ENCODE data around the gene PDAP1. TPM values are rescaled to one million over a fixed set of nuclear protein-coding genes. Genes with fewer than 3 reads are reported as not detected.

Gene PDAP1
- total and polyA plus RNA-seq, 2 of the 4 experiments (the other 2 are of a cell fraction): 40.3 to 193 TPM

GRCh38 chr7:99380823-99381663 is 27.4 kb downstream of the PDAP1 start (continued):
- no peak for TF ChIP-seq FOS (IDR thresholded peaks at IDR 0.05; ENCODE audit: low read depth, low read length)

- peak; percentile 44 for ATAC-seq (ENCODE audit: low read depth)
Observed at GRCh38 chr7:99380032-99380822, 28.2 kb downstream of the PDAP1 start.

More at GRCh38 chr7:99380032-99380822, 28.2 kb downstream of the PDAP1 start:
- POLR2A ChIA-PET (ENCODE audit: unreplicated experiment): interaction anchor here (1.2 kb wide), 1 partner anchor 53 kb away, joined by 4 read pairs; no protein-coding TSS in a partner anchor
- H3K27ac ChIP-seq (ENCODE audit: insufficient read depth, low read length): peak overlapping the region; percentile 26
- no peaks in the 10 kb centered on the region for H3K9me3 ChIP-seq (ENCODE audit: control insufficient read depth, insufficient read depth, low read length)
- peak; percentile 44 for DNase-seq
- H3K9me1 ChIP-seq (ENCODE audit: insufficient read depth, low read length): peaks cover 13% of the 10 kb centered on the region
- peak overlapping the region in 1 of 2 experiments; percentile 76; a peak in 2 of 4 replicates for H4K8ac ChIP-seq (ENCODE audit: low read depth in 2 of 2, low read length in 2 of 2)
- H3K36me3 ChIP-seq (ENCODE audit: control insufficient read depth, insufficient read depth, low read length): peaks cover 6% of the 10 kb centered on the region
- peak overlapping the region; percentile 30; the same call in 1 of the 2 replicates for H2BK120ac ChIP-seq (ENCODE audit: low read depth, low read length)
- H3K23ac ChIP-seq (ENCODE audit: low read depth, low read length): peak overlapping the region; percentile 70; the same call in 1 of the 2 replicates
- no peak for TF ChIP-seq CEBPB (IDR thresholded peaks at IDR 0.05; ENCODE audit: low read depth, low read length)
- no peak for TF ChIP-seq MXI1 (IDR thresholded peaks at IDR 0.05; ENCODE audit: borderline replicate concordance, low read depth, low read length)
- no peak for TF ChIP-seq USF2 (IDR thresholded peaks at IDR 0.05; ENCODE audit: low read depth, low read length)
- TF ChIP-seq ELK1 (IDR thresholded peaks at IDR 0.05; ENCODE audit: borderline replicate concordance, low read depth, low read length): no peak
- TF ChIP-seq BHLHE40 (IDR thresholded peaks at IDR 0.05; ENCODE audit: low read depth, low read length): no peak
- no peak for TF ChIP-seq NFE2L2 (IDR thresholded peaks at IDR 0.05; ENCODE audit: low read depth, low read length)
- TF ChIP-seq MAFK (IDR thresholded peaks at IDR 0.05; ENCODE audit: low read depth, low read length): no peak
- no peak for TF ChIP-seq RCOR1 (IDR thresholded peaks at IDR 0.05; ENCODE audit: insufficient replicate concordance, low read length)
- H3K27me3 ChIP-seq (ENCODE audit: control insufficient read depth, insufficient read depth, low read length): no peaks in the 10 kb centered on the region
- intact Hi-C loops (cut with micrococcal nuclease) (no loop called here), in situ Hi-C loops (cut with MboI; ENCODE audit: low sequenced_read_pairs) (no loop called here), dilution Hi-C loops (cut with HindIII; ENCODE audit: low sequenced_read_pairs, unreplicated experiment) (no loop called here)
- peak overlapping the region; percentile 68 for H2BK5ac ChIP-seq (ENCODE audit: low read depth, low read length, poor library complexity, severe bottlenecking)
- H2AFZ ChIP-seq (replicated peaks; ENCODE audit: low read length, poor library complexity): peak overlapping the region; percentile 58
- H3K79me1 ChIP-seq (ENCODE audit: low read depth in 1 of 2, low read length in 2 of 2): peaks cover 26 to 75% of the 10 kb centered on the region in 2 experiments
- no peak overlapping the region for H3K9ac ChIP-seq (ENCODE audit: low read depth, low read length)
- CTCF ChIA-PET: no interaction called here
- no peak overlapping the region for H2BK20ac ChIP-seq (ENCODE audit: low read depth, low read length)
- H3K4me3 ChIP-seq (ENCODE audit: insufficient read depth, low read depth, low read length): no peak overlapping the region
- H3K18ac ChIP-seq (ENCODE audit: low read depth, low read length): no peak overlapping the region
- BruUV-seq (replicated peaks): no TSS peak
- peak overlapping the region; percentile 59 for H3K4ac ChIP-seq (ENCODE audit: low read depth, low read length)
- H4K91ac ChIP-seq (ENCODE audit: insufficient read depth, low read depth, low read length): no peak overlapping the region
- no peak overlapping the region for H3K56ac ChIP-seq (ENCODE audit: extremely low read depth, insufficient read depth, low read length)
- H2AK9ac ChIP-seq (replicated peaks; ENCODE audit: low read depth, low read length, poor library complexity): peak overlapping the region; percentile 67
- peaks cover 62% of the 10 kb centered on the region for H4K20me1 ChIP-seq (ENCODE audit: insufficient read depth, low read length)
- H3K4me2 ChIP-seq (ENCODE audit: low read depth, low read length): peak overlapping the region; percentile 42
- H3K14ac ChIP-seq (replicated peaks; ENCODE audit: low read depth, low read length): peak overlapping the region; percentile 62; the same call in 1 of the 2 replicates
- peak overlapping the region; percentile 55 for H4K5ac ChIP-seq (ENCODE audit: low read depth, low read length)
- peaks cover 14% of the 10 kb centered on the region for H3K4me1 ChIP-seq (ENCODE audit: control insufficient read depth, insufficient read depth, low read length)
- peak overlapping the region; percentile 73 for H2AK5ac ChIP-seq (ENCODE audit: low read depth, low read length)
- 40% methylated on average over 4 of the region's 12 CpGs; no CpG with 5 or more reads in 1 of the 2 experiments for WGBS, 2 experiments (ENCODE audit: extremely low coverage in 2 of 2, insufficient read length in 1 of 2)
- H2BK15ac ChIP-seq (ENCODE audit: low read depth, low read length): no peak overlapping the region

Measured in IMR-90 (cell line).